Measurements from ENCODE around the gene ZC3H7A.

ZC3H7A gene

GRCh38 chr16:11755022-11755760 lies 41.9 kb downstream of the ZC3H7A start:
- no peaks in the 10 kb centered on the region for H3K9me2 ChIP-seq (replicated peaks; ENCODE audit: low read depth, low read length)
- no peak overlapping the region for H3K9ac ChIP-seq (ENCODE audit: low read depth, low read length, poor library complexity, severe bottlenecking)
- H3K79me2 ChIP-seq (ENCODE audit: insufficient read depth, low read length), result no peaks in the 10 kb centered on the region
- no peak for TF ChIP-seq EZH2phosphoT487 (IDR thresholded peaks at IDR 0.05; ENCODE audit: borderline replicate concordance)
- TF ChIP-seq CTCF (conservative IDR thresholded peaks at IDR 0.05; ENCODE audit: low read length), result no peak
- H3K36me3 ChIP-seq (ENCODE audit: insufficient read depth, low read length), result peaks cover 60% of the 10 kb centered on the region; the same call in 1 of the 2 replicates
- H3K27me3 ChIP-seq (ENCODE audit: insufficient read depth, low read length, poor library complexity, severe bottlenecking), result no peaks in the 10 kb centered on the region
- no peak overlapping the region for H3K4me3 ChIP-seq (ENCODE audit: low read length, poor library complexity, severe bottlenecking)
- H3K9me3 ChIP-seq (ENCODE audit: insufficient read depth, low read depth, low read length), result no peaks in the 10 kb centered on the region
- H4K20me1 ChIP-seq (ENCODE audit: insufficient read depth, low read length, poor library complexity, severe bottlenecking), result no peaks in the 10 kb centered on the region
- no peaks in the 10 kb centered on the region for H3K4me1 ChIP-seq (ENCODE audit: insufficient read depth, low read length, poor library complexity, severe bottlenecking)
- no peak overlapping the region for H3K4me2 ChIP-seq (ENCODE audit: low read depth, low read length, poor library complexity, severe bottlenecking)
- no peaks in the 10 kb centered on the region for H3F3A ChIP-seq (ENCODE audit: low read depth)
- no peak overlapping the region for H2AFZ ChIP-seq (ENCODE audit: low read length)

- no peak for TF ChIP-seq EZH2phosphoT487 (IDR thresholded peaks at IDR 0.05; ENCODE audit: borderline replicate concordance)
- TF ChIP-seq CTCF (conservative IDR thresholded peaks at IDR 0.05; ENCODE audit: low read length), result no peak
- Histone ChIP-seq H3F3A (ENCODE audit: low read depth) (no peaks in the 10 kb centered on the region), H3K4me1 (ENCODE audit: insufficient read depth, low read length, poor library complexity, severe bottlenecking) (no peaks in the 10 kb centered on the region), H3K79me2 (ENCODE audit: insufficient read depth, low read length) (no peaks in the 10 kb centered on the region), H2AFZ (ENCODE audit: low read length) (no peak overlapping the region), H3K9me3 (ENCODE audit: insufficient read depth, low read depth, low read length) (no peaks in the 10 kb centered on the region), H3K27me3 (ENCODE audit: insufficient read depth, low read length, poor library complexity, severe bottlenecking) (no peaks in the 10 kb centered on the region), H3K9ac (ENCODE audit: low read depth, low read length, poor library complexity, severe bottlenecking) (no peak overlapping the region), H3K4me2 (ENCODE audit: low read depth, low read length, poor library complexity, severe bottlenecking) (no peak overlapping the region), H3K9me2 (replicated peaks; ENCODE audit: low read depth, low read length) (no peaks in the 10 kb centered on the region), H4K20me1 (ENCODE audit: insufficient read depth, low read length, poor library complexity, severe bottlenecking) (no peaks in the 10 kb centered on the region), H3K36me3 (ENCODE audit: insufficient read depth, low read length) (peaks cover 50% of the 10 kb centered on the region; the same call in 1 of the 2 replicates), H3K4me3 (ENCODE audit: low read length, poor library complexity, severe bottlenecking) (no peak overlapping the region)
Measured at GRCh38 chr16:11752856-11753255, 44.2 kb downstream of the ZC3H7A start.

- Histone ChIP-seq H3K36me3 (ENCODE audit: insufficient read depth, low read length) (peaks cover 34% of the 10 kb centered on the region; the same call in 1 of the 2 replicates), H4K20me1 (ENCODE audit: insufficient read depth, low read length, poor library complexity, severe bottlenecking) (no peaks in the 10 kb centered on the region), H3K4me3 (ENCODE audit: low read length, poor library complexity, severe bottlenecking) (no peak overlapping the region), H3K27me3 (ENCODE audit: insufficient read depth, low read length, poor library complexity, severe bottlenecking) (no peaks in the 10 kb centered on the region), H3K9ac (ENCODE audit: low read depth, low read length, poor library complexity, severe bottlenecking) (no peak overlapping the region), H3K4me2 (ENCODE audit: low read depth, low read length, poor library complexity, severe bottlenecking) (no peak overlapping the region), H3F3A (ENCODE audit: low read depth) (no peaks in the 10 kb centered on the region), H2AFZ (ENCODE audit: low read length) (no peak overlapping the region), H3K79me2 (ENCODE audit: insufficient read depth, low read length) (no peaks in the 10 kb centered on the region), H3K9me2 (replicated peaks; ENCODE audit: low read depth, low read length) (no peaks in the 10 kb centered on the region), H3K9me3 (ENCODE audit: insufficient read depth, low read depth, low read length) (no peaks in the 10 kb centered on the region), H3K4me1 (ENCODE audit: insufficient read depth, low read length, poor library complexity, severe bottlenecking) (no peaks in the 10 kb centered on the region)
- no peak for TF ChIP-seq EZH2phosphoT487 (IDR thresholded peaks at IDR 0.05; ENCODE audit: borderline replicate concordance)
- no peak for TF ChIP-seq CTCF (conservative IDR thresholded peaks at IDR 0.05; ENCODE audit: low read length)
Measured at GRCh38 chr16:11750056-11750455, 47.0 kb downstream of the ZC3H7A start.

Data from Loucy (cell line).